Neural cell (in vitro differentiated cells): ENCODE results near the gene SEL1L3. TPM values are rescaled to one million over a fixed set of nuclear protein-coding genes. Genes with fewer than 3 reads are reported as not detected.

Source experiments
- H2AFZ ChIP-seq: fragments of 200-600, 300-800 bp; sonication (generic), shearing (Covaris generic); 2 replicates; pipeline ENCODE4 v1.6.0; 2014; ENCODE audit warnings: low read depth, mild to moderate bottlenecking, antibody characterized with exemption, low read length, moderate library complexity
- H3F3A ChIP-seq: fragments of 200-600 bp; shearing (Covaris generic); 2 replicates; pipeline ENCODE4 v1.6.1; 2016; ENCODE audit warnings: mild to moderate bottlenecking, moderate library complexity, mixed read lengths, antibody characterized with exemption, low read length; ENCODE audit not compliant: insufficient read depth, poor library complexity, severe bottlenecking
- H3K27ac ChIP-seq: fragments of 200-600, 300-800 bp; sonication (generic), shearing (Covaris generic); 2 replicates; pipeline ENCODE4 v1.5.1; 2014; ENCODE audit warnings: mild to moderate bottlenecking, low read length, moderate library complexity
- H3K27me3 ChIP-seq: fragments of 300-800, 200-600 bp; sonication (generic), shearing (Covaris generic); 2 replicates; pipeline ENCODE4 v1.6.0; 2014; ENCODE audit warnings: mild to moderate bottlenecking, low read depth, low read length, moderate library complexity; ENCODE audit not compliant: insufficient read depth
- H3K36me3 ChIP-seq: fragments of 300-800, 200-600 bp; sonication (generic), shearing (Covaris generic); 2 replicates; pipeline ENCODE4 v1.5.1; 2014; ENCODE audit warnings: mild to moderate bottlenecking, antibody characterized with exemption, low read length, moderate library complexity; ENCODE audit not compliant: insufficient read depth
- H3K4me2 ChIP-seq: fragments of 300-800, 200-600 bp; sonication (generic), shearing (Covaris generic); 2 replicates; pipeline ENCODE4 v1.6.0; 2014; ENCODE audit warnings: mild to moderate bottlenecking, low read length
- H3K4me3 ChIP-seq: fragments of 300-800, 200-600 bp; sonication (generic), shearing (Covaris generic); 2 replicates; pipeline ENCODE4 v1.5.1; 2014; ENCODE audit warnings: mild to moderate bottlenecking, low read length, moderate library complexity
- H3K79me2 ChIP-seq: fragments of 200-600 bp; shearing (Covaris generic); replicated peaks from 2 replicates; pipeline ENCODE4 v1.6.0; 2014; ENCODE audit warnings: mild to moderate bottlenecking, low read length, moderate library complexity; ENCODE audit not compliant: insufficient read depth
- H3K9ac ChIP-seq: fragments of 300-800, 200-600 bp; sonication (generic), shearing (Covaris generic); 2 replicates; pipeline ENCODE4 v1.6.1; 2016; ENCODE audit warnings: mild to moderate bottlenecking, low read length, mixed read lengths
- H3K9me2 ChIP-seq: fragments of 200-600 bp; shearing (Covaris generic); 2 replicates; pipeline ENCODE4 v1.6.1; 2016; ENCODE audit warnings: mild to moderate bottlenecking, low read length, mixed read lengths; ENCODE audit not compliant: insufficient read depth
- H3K9me3 ChIP-seq: fragments of 200-600, 300-800 bp; sonication (generic), shearing (Covaris generic); 2 replicates; pipeline ENCODE4 v1.6.1; 2016; ENCODE audit warnings: mild to moderate bottlenecking, mixed run types, low read length, moderate library complexity, mixed read lengths
- H4K20me1 ChIP-seq: fragments of 200-600 bp; shearing (Covaris generic); 2 replicates; pipeline ENCODE4 v1.6.1; 2016; ENCODE audit warnings: mild to moderate bottlenecking, mixed run types; ENCODE audit not compliant: insufficient read depth
- EP300 ChIP-seq: fragments of 450-650 bp; conservative IDR thresholded peaks from 2 replicates; pipeline ENCODE4 v1.6.1; 2014; ENCODE audit warnings: antibody characterized with exemption, mild to moderate bottlenecking, moderate library complexity; ENCODE audit not compliant: poor library complexity, severe bottlenecking
- EZH2 ChIP-seq: fragments of 200-600, 300-800 bp; shearing (Covaris generic), sonication (generic); IDR thresholded peaks from 2 replicates; pipeline ENCODE4 v1.6.1; 2014; ENCODE audit warnings: antibody characterized with exemption, low read length, borderline replicate concordance, mild to moderate bottlenecking; ENCODE audit not compliant: insufficient read depth, poor library complexity, severe bottlenecking
- MXI1 ChIP-seq: fragments of 450-650 bp; conservative IDR thresholded peaks from 2 replicates; pipeline ENCODE4 v1.6.1; 2014; ENCODE audit warnings: antibody characterized with exemption, mild to moderate bottlenecking; ENCODE audit not compliant: poor library complexity, severe bottlenecking
- POLR2AphosphoS5 ChIP-seq: IDR thresholded peaks from 2 replicates; pipeline ENCODE4 v1.6.1; 2012
- RAD21 ChIP-seq: fragments of 450-650 bp; conservative IDR thresholded peaks from 2 replicates; pipeline ENCODE4 v1.6.1; 2014; ENCODE audit warnings: antibody characterized with exemption, mild to moderate bottlenecking, moderate library complexity
- SMC3 ChIP-seq: fragments of 450-650 bp; conservative IDR thresholded peaks from 2 replicates; pipeline ENCODE4 v1.6.1; 2014; ENCODE audit warnings: antibody characterized with exemption, mild to moderate bottlenecking, moderate library complexity; ENCODE audit not compliant: poor library complexity
- TAF1 ChIP-seq: IDR thresholded peaks from 2 replicates; pipeline ENCODE4 v1.6.1; 2012; ENCODE audit warnings: low read depth
- polyA plus RNA-seq: library from polyadenylated mRNA; depleted of rRNA; stranded (reverse); fragments of >200 nt; gene quantifications from 2 replicates; pipeline ENCODE4 v1.2.3, GENCODE V29; 2014
- TF ChIP-seq, protein P1 (sequence below): fragments of 450-650 bp; IDR thresholded peaks from 2 replicates; pipeline ENCODE4 v1.5.1; 2014; ENCODE audit warnings: antibody characterized with exemption, mild to moderate bottlenecking, moderate library complexity; ENCODE audit not compliant: poor library complexity, severe bottlenecking
- TF ChIP-seq, protein P2 (sequence below): IDR thresholded peaks from 2 replicates; pipeline ENCODE4 v1.6.1; 2012; ENCODE audit warnings: borderline replicate concordance

SEL1L3 gene
- polyA plus RNA-seq, 1 donor from 2014 or later = 2.0 TPM

DNA sequence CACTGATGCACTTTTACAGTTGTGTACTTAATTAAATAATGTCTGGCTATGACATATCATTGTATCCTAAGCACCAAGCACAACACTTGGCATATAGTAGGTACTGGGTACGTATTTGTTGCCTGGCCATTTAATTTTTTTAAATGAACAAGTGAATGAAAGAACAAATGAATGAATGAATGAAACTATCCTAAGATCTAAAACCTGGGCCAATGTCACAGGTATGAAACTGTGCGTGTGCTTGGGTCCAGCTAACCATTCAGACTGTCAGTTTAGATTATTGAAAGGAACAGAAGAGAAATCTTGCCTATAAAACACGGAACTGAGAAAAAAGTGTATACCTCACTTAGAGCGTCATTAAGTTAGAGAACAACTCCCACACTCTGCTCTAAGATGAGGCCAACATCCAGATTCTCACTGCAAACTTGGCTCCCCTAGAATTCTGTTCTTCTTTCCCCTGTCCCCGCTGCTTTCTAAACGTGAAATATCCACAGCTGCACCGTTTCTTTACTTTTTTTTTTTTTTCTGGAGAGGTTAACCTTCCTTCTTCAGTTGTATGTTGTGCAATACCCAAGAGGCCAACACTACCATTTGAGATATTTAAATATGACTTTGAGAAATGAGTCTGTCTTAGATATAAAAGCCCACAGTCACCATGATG lies 17.3 kb upstream of the SEL1L3 start:
- Histone ChIP-seq H3K79me2 (no peaks in the 10 kb centered on the region), H3K36me3 (no peaks in the 10 kb centered on the region), H3K9ac (no peak overlapping the region), H3F3A (no peaks in the 10 kb centered on the region), H2AFZ (no peak overlapping the region), H3K9me3 (no peaks in the 10 kb centered on the region), H3K4me3 (no peak overlapping the region), H4K20me1 (no peaks in the 10 kb centered on the region), H3K27ac (no peak overlapping the region), H3K9me2 (no peaks in the 10 kb centered on the region), H3K27me3 (no peaks in the 10 kb centered on the region), H3K4me2 (peak overlapping the region; percentile 3)
- TF ChIP-seq MXI1 = no peak
- TF ChIP-seq, protein P1, sequence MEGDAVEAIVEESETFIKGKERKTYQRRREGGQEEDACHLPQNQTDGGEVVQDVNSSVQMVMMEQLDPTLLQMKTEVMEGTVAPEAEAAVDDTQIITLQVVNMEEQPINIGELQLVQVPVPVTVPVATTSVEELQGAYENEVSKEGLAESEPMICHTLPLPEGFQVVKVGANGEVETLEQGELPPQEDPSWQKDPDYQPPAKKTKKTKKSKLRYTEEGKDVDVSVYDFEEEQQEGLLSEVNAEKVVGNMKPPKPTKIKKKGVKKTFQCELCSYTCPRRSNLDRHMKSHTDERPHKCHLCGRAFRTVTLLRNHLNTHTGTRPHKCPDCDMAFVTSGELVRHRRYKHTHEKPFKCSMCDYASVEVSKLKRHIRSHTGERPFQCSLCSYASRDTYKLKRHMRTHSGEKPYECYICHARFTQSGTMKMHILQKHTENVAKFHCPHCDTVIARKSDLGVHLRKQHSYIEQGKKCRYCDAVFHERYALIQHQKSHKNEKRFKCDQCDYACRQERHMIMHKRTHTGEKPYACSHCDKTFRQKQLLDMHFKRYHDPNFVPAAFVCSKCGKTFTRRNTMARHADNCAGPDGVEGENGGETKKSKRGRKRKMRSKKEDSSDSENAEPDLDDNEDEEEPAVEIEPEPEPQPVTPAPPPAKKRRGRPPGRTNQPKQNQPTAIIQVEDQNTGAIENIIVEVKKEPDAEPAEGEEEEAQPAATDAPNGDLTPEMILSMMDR = no peak
- no peak for TF ChIP-seq POLR2AphosphoS5
- TF ChIP-seq, protein P2, sequence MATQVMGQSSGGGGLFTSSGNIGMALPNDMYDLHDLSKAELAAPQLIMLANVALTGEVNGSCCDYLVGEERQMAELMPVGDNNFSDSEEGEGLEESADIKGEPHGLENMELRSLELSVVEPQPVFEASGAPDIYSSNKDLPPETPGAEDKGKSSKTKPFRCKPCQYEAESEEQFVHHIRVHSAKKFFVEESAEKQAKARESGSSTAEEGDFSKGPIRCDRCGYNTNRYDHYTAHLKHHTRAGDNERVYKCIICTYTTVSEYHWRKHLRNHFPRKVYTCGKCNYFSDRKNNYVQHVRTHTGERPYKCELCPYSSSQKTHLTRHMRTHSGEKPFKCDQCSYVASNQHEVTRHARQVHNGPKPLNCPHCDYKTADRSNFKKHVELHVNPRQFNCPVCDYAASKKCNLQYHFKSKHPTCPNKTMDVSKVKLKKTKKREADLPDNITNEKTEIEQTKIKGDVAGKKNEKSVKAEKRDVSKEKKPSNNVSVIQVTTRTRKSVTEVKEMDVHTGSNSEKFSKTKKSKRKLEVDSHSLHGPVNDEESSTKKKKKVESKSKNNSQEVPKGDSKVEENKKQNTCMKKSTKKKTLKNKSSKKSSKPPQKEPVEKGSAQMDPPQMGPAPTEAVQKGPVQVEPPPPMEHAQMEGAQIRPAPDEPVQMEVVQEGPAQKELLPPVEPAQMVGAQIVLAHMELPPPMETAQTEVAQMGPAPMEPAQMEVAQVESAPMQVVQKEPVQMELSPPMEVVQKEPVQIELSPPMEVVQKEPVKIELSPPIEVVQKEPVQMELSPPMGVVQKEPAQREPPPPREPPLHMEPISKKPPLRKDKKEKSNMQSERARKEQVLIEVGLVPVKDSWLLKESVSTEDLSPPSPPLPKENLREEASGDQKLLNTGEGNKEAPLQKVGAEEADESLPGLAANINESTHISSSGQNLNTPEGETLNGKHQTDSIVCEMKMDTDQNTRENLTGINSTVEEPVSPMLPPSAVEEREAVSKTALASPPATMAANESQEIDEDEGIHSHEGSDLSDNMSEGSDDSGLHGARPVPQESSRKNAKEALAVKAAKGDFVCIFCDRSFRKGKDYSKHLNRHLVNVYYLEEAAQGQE = no peak
- TF ChIP-seq EZH2 = no peak
- no peak for TF ChIP-seq SMC3
- no peak for TF ChIP-seq EP300
- TF ChIP-seq TAF1 = no peak
- no peak for TF ChIP-seq RAD21

DNA sequence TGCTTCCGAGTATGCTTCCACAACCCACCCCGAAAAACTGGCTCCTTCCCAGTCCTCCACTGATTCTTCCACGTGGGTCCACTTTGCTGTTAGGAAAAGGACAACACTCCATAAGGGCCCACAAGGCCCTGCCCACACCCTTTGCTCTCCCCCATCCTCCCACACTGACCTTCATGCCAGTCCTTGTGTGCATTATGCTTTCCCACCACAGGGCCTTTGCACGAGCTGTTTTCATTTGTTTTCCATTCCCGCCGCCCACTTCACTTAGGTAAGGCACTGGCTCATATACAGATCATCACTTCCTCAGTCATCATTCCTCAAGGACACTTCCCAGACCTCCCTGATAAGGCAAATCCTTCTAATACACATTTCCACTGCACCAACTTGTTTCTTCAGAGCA lies 16.8 kb upstream of the SEL1L3 start:
- no peaks in the 10 kb centered on the region for H3K9me3 ChIP-seq
- no peak overlapping the region for H3K4me3 ChIP-seq
- TF ChIP-seq TAF1 (no peak), EZH2 (no peak)
- no peaks in the 10 kb centered on the region for H4K20me1 ChIP-seq
- H3K79me2 ChIP-seq = no peaks in the 10 kb centered on the region
- H3K27ac ChIP-seq = no peak overlapping the region
- no peaks in the 10 kb centered on the region for H3K27me3 ChIP-seq
- H3K4me2 ChIP-seq = no peak overlapping the region
- H3K9ac ChIP-seq = no peak overlapping the region
- no peaks in the 10 kb centered on the region for H3K9me2 ChIP-seq
- no peak overlapping the region for H2AFZ ChIP-seq
- H3K36me3 ChIP-seq = no peaks in the 10 kb centered on the region
- H3F3A ChIP-seq = no peaks in the 10 kb centered on the region
